Right lobe of liver (tissue), 6 donors: ENCODE data around the gene PKP3. TPM values are rescaled to one million over a fixed set of nuclear protein-coding genes. Genes with fewer than 3 reads are reported as not detected.
"Not testable (repeated sequence)": the region's sequence is repeated elsewhere in the genome, so short reads cannot be mapped to it uniquely, and the experiment has no call there.

Experiments
- ATAC-seq, 4 donors: fragments of 200-7000 bp; cut with Tn5 transposase; one replicate each; pipeline ENCODE4 v1.9.1; 2020; ENCODE audit warnings: mild to moderate bottlenecking in 4 of 4, moderate library complexity in 4 of 4
- DNase-seq, 3 donors: peaks; one replicate each; pipeline ENCODE4 v3.0.0-alpha.2; 2020
- H3K27ac ChIP-seq, 3 donors: fragments of 200-600 bp; one replicate each; pipeline ENCODE4 v1.8.0; 2022
- H3K27me3 ChIP-seq, 2 donors: fragments of 200-600 bp; one replicate each; pipeline ENCODE4 v1.8.0; 2022
- H3K36me3 ChIP-seq, 4 donors: fragments of 200-600 bp; sonication (generic) in 1 of 4; one replicate each; pipeline versions ENCODE4 v1.5.1 to v1.8.0; 2017 to 2022; ENCODE audit warnings: control low read depth in 1 of 4
- H3K4me1 ChIP-seq, 4 donors: fragments of 200-600 bp; sonication (generic) in 1 of 4; one replicate each; pipeline versions ENCODE4 v1.5.1 to v1.8.0; 2017 to 2022; ENCODE audit warnings: control low read depth in 1 of 4
- H3K4me3 ChIP-seq, 3 donors: fragments of 200-600 bp; one replicate each; pipeline ENCODE4 v1.8.0; 2022
- H3K9me3 ChIP-seq, 4 donors: fragments of 200-600 bp; sonication (generic) in 1 of 4; one replicate each; pipeline versions ENCODE4 v1.5.1 to v1.8.0; 2017 to 2022; ENCODE audit warnings: control low read depth in 1 of 4
- POLR2A ChIP-seq: fragments of 450-650 bp; IDR thresholded peaks from one replicate; pipeline ENCODE4 v1.6.1; 2017; ENCODE audit warnings: antibody characterized with exemption, mild to moderate bottlenecking
- WGBS: methylation state at CpG from one replicate; pipeline ENCODE4 v1.1.6; 2018; ENCODE audit warnings: low coverage, low lambda C conversion rate; ENCODE audit not compliant: insufficient coverage; ENCODE audit errors: missing lambda C conversion rate; 5-methylcytosine and 5-hydroxymethylcytosine counted together
- intact Hi-C, 2 donors: fragments of 100-400 bp; cut with DNase I; formaldehyde crosslinking; loops; one replicate each; pipeline versions ENCODE4 v1.11.2 to v1.14.1; 2022
- total RNA-seq, 6 experiments: library from RNA; depleted of rRNA in 2 of 6; stranded (reverse); fragments of >200 nt in 2 of 6; fragmentation: NEBNext Ultra II Directional in 3 of 6; extraction: Animal tissue kit (Norgen Biotek cat#: 25700) in 3 of 6; gene quantifications; one replicate each; pipeline versions ENCODE4 v1.1.0 to v1.2.4, GENCODE V29; 2016 to 2023
- TF ChIP-seq, protein P1 (sequence below), 4 donors: fragments of 200-600 bp in 3 of 4; fragments of 450-650 bp in 1 of 4; IDR thresholded peaks; one replicate each; pipeline versions ENCODE4 v1.5.1 to v1.8.0; 2016 to 2022; ENCODE audit warnings: antibody characterized with exemption in 4 of 4, mild to moderate bottlenecking in 2 of 4
- donor health status: DM: no; HTN: yes; CAD: no.
- donor health status: DM: no; HTN: no; CAD: no.
- donor health status: DM: no; HTN: no; CAD: no.
- donor health status: DM: no; HTN: yes; CAD: no.
- donor health status: DM: no; HTN: yes; CAD: no.

Gene PKP3
- total RNA-seq, 6 experiments from 2014 or later: 0.43 to 1.5 (median 0.47) TPM; not detected in 3

DNA sequence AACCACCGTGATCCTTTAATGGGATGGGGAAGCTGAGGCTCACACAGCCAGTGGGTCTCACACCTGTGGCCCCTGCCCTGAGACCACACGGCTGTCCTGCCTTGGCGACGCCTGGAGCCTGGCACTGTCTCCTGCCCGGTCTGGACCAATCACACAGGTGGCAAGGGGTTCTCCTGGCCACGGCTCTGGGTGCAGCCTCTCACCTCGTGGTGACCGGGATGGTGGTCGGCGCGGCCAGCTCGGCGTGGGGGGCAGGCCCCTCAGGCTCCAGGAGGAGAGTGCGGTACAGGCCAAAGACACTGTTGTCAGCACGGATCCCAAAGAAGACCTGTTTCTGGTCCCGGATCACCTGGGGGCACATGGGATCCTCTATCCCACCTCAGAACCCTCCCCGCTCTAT is 39.1 kb downstream of the PKP3 start:
- no peak for ATAC-seq
- H3K36me3 ChIP-seq: no peaks in the 10 kb centered on the region

DNA sequence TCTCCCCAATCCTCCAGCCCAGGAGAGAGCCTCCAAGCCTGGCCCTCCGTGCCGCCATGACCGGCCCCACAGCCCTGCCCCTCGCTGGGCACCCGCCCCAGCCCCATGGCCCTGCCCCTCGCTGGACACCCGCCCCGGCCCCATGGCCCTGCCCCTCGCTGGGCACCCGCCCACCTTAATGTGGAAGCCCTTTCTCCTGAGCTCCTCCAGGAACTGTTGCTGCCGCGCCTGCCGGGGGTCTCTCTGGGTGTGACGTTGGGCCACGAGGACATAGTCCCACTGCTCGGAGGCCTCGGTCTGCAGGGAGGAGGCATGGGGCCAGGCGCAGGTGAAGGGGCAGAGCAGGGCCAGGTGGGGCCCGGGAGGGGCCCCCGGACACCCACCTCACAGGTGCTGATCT is 39.6 kb downstream of the PKP3 start:
- H3K9me3 ChIP-seq: no peaks in the 10 kb centered on the region
- DNase-seq (peak in 1 of 3 donors; percentile 41), ATAC-seq (peak in 1 of 4 donors; percentile 7)
- no peak for TF ChIP-seq POLR2A
- TF ChIP-seq, protein P1, sequence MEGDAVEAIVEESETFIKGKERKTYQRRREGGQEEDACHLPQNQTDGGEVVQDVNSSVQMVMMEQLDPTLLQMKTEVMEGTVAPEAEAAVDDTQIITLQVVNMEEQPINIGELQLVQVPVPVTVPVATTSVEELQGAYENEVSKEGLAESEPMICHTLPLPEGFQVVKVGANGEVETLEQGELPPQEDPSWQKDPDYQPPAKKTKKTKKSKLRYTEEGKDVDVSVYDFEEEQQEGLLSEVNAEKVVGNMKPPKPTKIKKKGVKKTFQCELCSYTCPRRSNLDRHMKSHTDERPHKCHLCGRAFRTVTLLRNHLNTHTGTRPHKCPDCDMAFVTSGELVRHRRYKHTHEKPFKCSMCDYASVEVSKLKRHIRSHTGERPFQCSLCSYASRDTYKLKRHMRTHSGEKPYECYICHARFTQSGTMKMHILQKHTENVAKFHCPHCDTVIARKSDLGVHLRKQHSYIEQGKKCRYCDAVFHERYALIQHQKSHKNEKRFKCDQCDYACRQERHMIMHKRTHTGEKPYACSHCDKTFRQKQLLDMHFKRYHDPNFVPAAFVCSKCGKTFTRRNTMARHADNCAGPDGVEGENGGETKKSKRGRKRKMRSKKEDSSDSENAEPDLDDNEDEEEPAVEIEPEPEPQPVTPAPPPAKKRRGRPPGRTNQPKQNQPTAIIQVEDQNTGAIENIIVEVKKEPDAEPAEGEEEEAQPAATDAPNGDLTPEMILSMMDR (IDR thresholded peaks at IDR 0.05): no peak
- H3K4me1 ChIP-seq: no peaks in the 10 kb centered on the region
- H3K4me3 ChIP-seq: no peak overlapping the region
- no peak overlapping the region for H3K27ac ChIP-seq
- no peaks in the 10 kb centered on the region for H3K36me3 ChIP-seq
- 89% methylated on average over 10 of the region's 20 CpGs for WGBS
- no peaks in the 10 kb centered on the region for H3K27me3 ChIP-seq
- intact Hi-C loops: no loop called here

More for the DNA sequence above, 39.1 kb downstream of the PKP3 start:
- H3K4me3 ChIP-seq: no peak overlapping the region
- H3K4me1 ChIP-seq: no peaks in the 10 kb centered on the region
- intact Hi-C loops: no loop called here
- WGBS: 83% methylated on average over 8 of the region's 17 CpGs
- no peaks in the 10 kb centered on the region for H3K27me3 ChIP-seq
- no peak for TF ChIP-seq POLR2A
- TF ChIP-seq, protein P1 (IDR thresholded peaks at IDR 0.05): no peak
- no peaks in the 10 kb centered on the region for H3K9me3 ChIP-seq
- no peak overlapping the region for H3K27ac ChIP-seq
- DNase-seq: no peak

DNA sequence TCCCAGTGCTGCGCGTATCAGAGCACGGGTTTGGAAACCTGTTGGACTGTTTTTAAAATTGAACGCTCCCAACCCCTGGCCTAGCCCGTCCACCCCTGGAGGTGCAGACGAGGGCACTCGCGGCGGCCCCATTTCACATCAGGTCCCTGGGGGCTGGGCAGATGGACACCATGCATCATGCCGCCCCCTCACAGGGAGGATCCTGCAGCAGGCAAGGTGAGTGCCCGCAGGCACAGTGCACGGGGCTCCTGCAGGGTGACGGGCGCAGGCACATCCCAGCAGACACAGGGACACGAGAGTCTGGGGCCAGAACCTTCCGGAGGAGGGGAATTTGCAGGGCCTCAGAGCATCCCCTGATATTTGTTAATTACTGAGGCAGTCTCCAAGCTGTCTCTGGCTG is 40.5 kb downstream of the PKP3 start:
- intact Hi-C loops: no loop called here
- Histone ChIP-seq H3K27me3 (no peaks in the 10 kb centered on the region), H3K27ac (no peak overlapping the region), H3K4me1 (no peaks in the 10 kb centered on the region), H3K36me3 (no peaks in the 10 kb centered on the region), H3K9me3 (no peaks in the 10 kb centered on the region), H3K4me3 (no peak overlapping the region)
- ATAC-seq: no peak
- TF ChIP-seq POLR2A: no peak
- TF ChIP-seq, protein P1 (IDR thresholded peaks at IDR 0.05): no peak
- WGBS: 93% methylated on average over 11 of the region's 16 CpGs
- DNase-seq: no peak

DNA sequence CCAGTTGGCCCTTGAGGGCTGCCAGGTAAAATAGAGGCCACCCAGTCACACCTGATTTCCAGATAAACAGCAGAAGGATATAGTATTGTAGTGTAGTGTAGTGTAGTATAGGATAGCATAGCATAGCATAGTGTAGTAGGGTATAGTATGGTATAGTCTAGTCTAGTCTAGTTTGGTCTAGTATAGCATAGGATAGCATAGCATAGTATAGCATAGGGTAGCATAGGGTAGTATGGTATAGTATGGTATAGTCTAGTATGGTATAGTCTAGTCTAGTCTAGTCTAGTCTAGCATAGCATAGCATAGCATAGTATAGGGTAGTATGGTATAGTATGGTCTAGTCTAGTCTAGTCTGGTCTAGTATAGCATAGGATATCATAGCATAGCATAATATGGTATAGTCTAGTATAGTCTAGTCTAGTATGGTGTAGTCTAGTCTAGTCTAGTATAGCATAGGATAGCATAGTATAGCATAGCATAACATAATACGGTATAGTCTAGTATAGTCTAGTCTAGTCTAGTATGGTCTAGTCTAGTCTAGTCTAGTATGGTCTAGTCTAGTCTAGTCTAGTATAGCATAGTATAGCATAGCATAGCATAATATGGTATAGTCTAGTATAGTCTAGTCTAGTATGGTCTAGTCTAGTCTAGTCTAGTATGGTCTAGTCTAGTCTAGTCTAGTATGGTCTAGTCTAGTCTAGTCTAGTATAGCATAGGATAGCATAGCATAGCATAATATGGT is 41.2 kb downstream of the PKP3 start:
- H3K4me1 ChIP-seq, H3K27ac ChIP-seq, intact Hi-C loops, DNase-seq, H3K4me3 ChIP-seq, H3K27me3 ChIP-seq, H3K36me3 ChIP-seq, ATAC-seq, H3K9me3 ChIP-seq: not testable (repeated sequence)
- WGBS: 91% methylated on average over 1 of the region's 1 CpG

DNA sequence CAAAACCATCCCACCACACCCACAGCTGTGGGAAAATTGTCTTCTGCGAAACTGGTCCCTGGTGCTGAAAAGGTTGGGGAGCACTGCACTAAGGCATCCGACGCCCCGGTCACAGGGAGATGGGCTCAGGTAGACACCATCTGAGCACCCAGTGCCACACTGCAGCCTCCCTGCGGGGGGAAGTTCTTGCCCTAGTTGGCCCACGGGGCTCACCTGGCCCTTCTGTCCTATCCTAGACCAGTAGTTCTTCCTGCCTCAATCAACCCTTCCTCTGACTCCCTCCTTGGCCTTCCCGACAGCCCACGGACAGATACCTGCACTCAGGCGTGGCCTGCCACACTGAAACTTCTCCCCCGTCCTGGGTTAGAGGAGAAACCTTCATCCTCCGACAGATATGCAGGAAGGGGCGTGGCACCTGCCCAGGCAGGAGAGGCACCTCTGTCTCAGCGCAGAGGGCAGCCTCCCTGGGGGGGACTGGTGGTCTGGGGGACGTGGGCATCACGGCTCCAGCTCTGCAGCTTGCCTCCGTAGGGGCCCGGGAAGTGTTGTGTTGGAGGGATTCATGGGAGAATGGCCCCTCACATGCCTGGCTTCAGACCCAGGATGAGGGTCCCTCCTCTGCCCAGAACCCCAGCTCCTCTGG is 43.3 kb downstream of the PKP3 start:
- Histone ChIP-seq H3K4me3 (no peak overlapping the region), H3K27ac (no peak overlapping the region), H3K4me1 (no peaks in the 10 kb centered on the region), H3K9me3 (no peaks in the 10 kb centered on the region), H3K27me3 (no peaks in the 10 kb centered on the region), H3K36me3 (no peaks in the 10 kb centered on the region)
- no peak for ATAC-seq
- 80% methylated on average over 1 of the region's 17 CpGs for WGBS
- DNase-seq: peak in 1 of 3 donors; percentile 10
- TF ChIP-seq POLR2A: no peak
- TF ChIP-seq, protein P1 (IDR thresholded peaks at IDR 0.05): no peak
- intact Hi-C loops: no loop called here
